HG03460 (cell line): ENCODE measurements around the gene PER2.

ENCODE experiments used
- ATAC-seq: cut with Tn5 transposase; IDR thresholded peaks from one replicate; pipeline ENCODE4 v1.9.1; 2021; ENCODE audit not compliant: unreplicated experiment

PER2 gene

GRCh38 chr2:238202326-238203093 is 85.9 kb downstream of the PER2 start:
- no peak for ATAC-seq
